Spleen (tissue), 11 donors: ENCODE measurements around the gene MACROH2A1. TPM values are rescaled to one million over a fixed set of nuclear protein-coding genes. Genes with fewer than 3 reads are reported as not detected.

ENCODE experiments used
- DNase-seq: peaks from one replicate; pipeline ENCODE4 v3.0.0-alpha.2; 2020
- H3K27ac ChIP-seq, 8 donors: fragments of 200-600 bp; sonication (generic) in 7 of 8; 1 replicate in 4 of 8; 2 replicates in 4 of 8; pipeline versions ENCODE4 v1.5.0 to v1.8.0; 2016 to 2021; ENCODE audit warnings: inconsistent platforms in 4 of 8, mild to moderate bottlenecking in 4 of 8, moderate library complexity in 1 of 8
- H3K27me3 ChIP-seq, 7 donors: fragments of 200-600 bp; sonication (generic) in 6 of 7; replicated peaks in 1 of 7; 1 replicate in 4 of 7; 2 replicates in 3 of 7; pipeline versions ENCODE4 v1.5.0 to v1.8.0; 2016 to 2021; ENCODE audit warnings: inconsistent platforms in 3 of 7, mild to moderate bottlenecking in 1 of 7
- H3K36me3 ChIP-seq, 6 donors: fragments of 200-600 bp; sonication (generic) in 5 of 6; 1 replicate in 4 of 6; 2 replicates in 2 of 6; pipeline versions ENCODE4 v1.5.0 to v1.8.0; 2016 to 2021; ENCODE audit warnings: inconsistent platforms in 2 of 6
- H3K4me1 ChIP-seq, 6 donors: fragments of 200-600 bp; sonication (generic) in 5 of 6; 1 replicate in 3 of 6; 2 replicates in 3 of 6; pipeline versions ENCODE4 v1.5.0 to v1.8.0; 2016 to 2021; ENCODE audit warnings: inconsistent platforms in 3 of 6
- H3K4me3 ChIP-seq, 8 donors: fragments of 200-600 bp; sonication (generic) in 7 of 8; 1 replicate in 4 of 8; 2 replicates in 4 of 8; pipeline versions ENCODE4 v1.5.0 to v1.8.0; 2016 to 2021; ENCODE audit warnings: inconsistent platforms in 4 of 8, mild to moderate bottlenecking in 4 of 8, moderate library complexity in 2 of 8
- H3K9me3 ChIP-seq, 8 donors: fragments of 200-600 bp; sonication (generic) in 7 of 8; 1 replicate in 4 of 8; 2 replicates in 4 of 8; pipeline versions ENCODE4 v1.5.0 to v1.8.0; 2016 to 2021; ENCODE audit warnings: inconsistent platforms in 4 of 8
- POLR2A ChIP-seq, 3 donors: fragments of 450-650 bp; IDR thresholded peaks; one replicate each; pipeline ENCODE4 v1.5.1; 2017; ENCODE audit warnings: antibody characterized with exemption in 3 of 3, mild to moderate bottlenecking in 1 of 3
- POLR2AphosphoS5 ChIP-seq, 3 donors: sonication (generic); formaldehyde crosslinking; IDR thresholded peaks; one replicate each; pipeline ENCODE4 v1.5.1; 2017; ENCODE audit warnings: antibody characterized with exemption in 3 of 3
- WGBS, 5 donors: extraction: QIAGEN DNeasy Blood & Tissue Kit in 3 of 5; methylation state at CpG; one replicate each; pipeline versions ENCODE4 v1.1.5 to v1.1.7; 2013 to 2018; 5-methylcytosine and 5-hydroxymethylcytosine counted together
- intact Hi-C: fragments of 100-400 bp; cut with DNase I; formaldehyde crosslinking; loops from one replicate; pipeline ENCODE4 v1.15.0; 2023; ENCODE audit warnings: low total_unique reads
- polyA plus RNA-seq, 3 donors: library from polyadenylated mRNA; stranded (reverse); fragments of 200-250 nt; gene quantifications; one replicate each; pipeline ENCODE4 v1.2.1, GENCODE V29; 2013
- total RNA-seq, 7 donors: library from RNA; depleted of rRNA in 3 of 7; stranded (reverse); fragments of >200 nt in 3 of 7; fragmentation: NEBNext Ultra II Directional in 4 of 7; extraction: Animal tissue kit (Norgen Biotek cat#: 25700) in 4 of 7; gene quantifications; one replicate each; pipeline versions ENCODE4 v1.1.0 to v1.2.1, GENCODE V29; 2016 to 2021
- TF ChIP-seq, protein P1 (sequence below), 11 experiments: fragments of 200-600 bp in 7 of 11; fragments of 450-650 bp in 4 of 11; sonication (generic) in 4 of 11; IDR thresholded peaks in 8 of 11; conservative IDR thresholded peaks in 3 of 11; 1 replicate in 7 of 11; 2 replicates in 4 of 11; pipeline versions ENCODE4 v1.4.0 to v1.8.0; 2016 to 2021; ENCODE audit warnings: antibody characterized with exemption in 11 of 11, inconsistent platforms in 4 of 11, mild to moderate bottlenecking in 1 of 11
- donor health status: healthy with polysubstance abuse.
- donor health status: DM: no; HTN: no; CAD: no; lungs with moderate emphysema.
- donor health status: DM: no; HTN: no; CAD: no.
- donor health status: Bipolar disorder and iron deficiency.
- donor health status: healthy.
- donor health status: DM: no; HTN: no; CAD: no.
- donor health status: DM: yes; HTN: yes; CAD: no.

Gene MACROH2A1
- total and polyA plus RNA-seq, 10 donors = 88.1 to 288 (median 175) TPM

DNA sequence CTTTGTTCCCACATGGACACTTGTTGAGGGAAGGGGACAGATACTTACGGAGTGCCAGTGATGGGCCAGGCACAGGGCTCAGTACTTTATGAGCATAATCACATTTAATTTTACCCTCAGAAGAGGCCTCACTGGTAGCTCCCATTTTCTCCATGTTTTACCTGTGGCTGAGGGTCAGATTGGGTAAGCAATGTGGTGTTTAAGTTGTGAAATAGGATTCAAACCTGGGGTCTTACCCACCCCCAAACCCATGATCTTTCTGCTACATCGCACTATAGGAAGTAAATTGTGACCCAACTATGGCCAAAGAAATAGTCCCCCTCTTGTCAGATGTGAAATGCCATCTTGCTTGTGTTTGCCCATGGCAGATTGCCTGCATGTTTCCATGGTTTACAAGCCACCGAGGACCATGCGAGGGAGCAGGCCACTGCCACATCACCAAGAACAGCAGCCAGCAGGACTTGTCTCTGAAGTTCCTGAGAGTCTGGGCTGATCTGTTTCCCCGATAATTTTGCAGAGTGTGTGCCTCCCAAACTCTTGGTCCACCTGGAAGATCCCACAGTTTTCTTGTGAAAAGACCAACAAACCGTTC lies 95.4 kb downstream of the MACROH2A1 start:
- TF ChIP-seq POLR2A (IDR thresholded peaks at IDR 0.05) (no peak), POLR2AphosphoS5 (IDR thresholded peaks at IDR 0.05) (no peak)
- TF ChIP-seq, protein P1, sequence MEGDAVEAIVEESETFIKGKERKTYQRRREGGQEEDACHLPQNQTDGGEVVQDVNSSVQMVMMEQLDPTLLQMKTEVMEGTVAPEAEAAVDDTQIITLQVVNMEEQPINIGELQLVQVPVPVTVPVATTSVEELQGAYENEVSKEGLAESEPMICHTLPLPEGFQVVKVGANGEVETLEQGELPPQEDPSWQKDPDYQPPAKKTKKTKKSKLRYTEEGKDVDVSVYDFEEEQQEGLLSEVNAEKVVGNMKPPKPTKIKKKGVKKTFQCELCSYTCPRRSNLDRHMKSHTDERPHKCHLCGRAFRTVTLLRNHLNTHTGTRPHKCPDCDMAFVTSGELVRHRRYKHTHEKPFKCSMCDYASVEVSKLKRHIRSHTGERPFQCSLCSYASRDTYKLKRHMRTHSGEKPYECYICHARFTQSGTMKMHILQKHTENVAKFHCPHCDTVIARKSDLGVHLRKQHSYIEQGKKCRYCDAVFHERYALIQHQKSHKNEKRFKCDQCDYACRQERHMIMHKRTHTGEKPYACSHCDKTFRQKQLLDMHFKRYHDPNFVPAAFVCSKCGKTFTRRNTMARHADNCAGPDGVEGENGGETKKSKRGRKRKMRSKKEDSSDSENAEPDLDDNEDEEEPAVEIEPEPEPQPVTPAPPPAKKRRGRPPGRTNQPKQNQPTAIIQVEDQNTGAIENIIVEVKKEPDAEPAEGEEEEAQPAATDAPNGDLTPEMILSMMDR (IDR thresholded peaks at IDR 0.05 in 8 of 11, conservative IDR thresholded peaks at IDR 0.05 in 3 of 11) = no peak
- H3K9me3 ChIP-seq = no peaks in the 10 kb centered on the region
- H3K36me3 ChIP-seq = no peaks in the 10 kb centered on the region
- H3K4me1 ChIP-seq = no peaks in the 10 kb centered on the region
- no peak overlapping the region for H3K4me3 ChIP-seq
- 74 to 91% (median 85%) methylated on average over 6 of the region's 6 CpGs for WGBS, 5 donors
- H3K27ac ChIP-seq = no peak overlapping the region
- DNase-seq = no peak
- peaks cover 0 to 17% (median 0%) of the 10 kb centered on the region in 7 donors for H3K27me3 ChIP-seq
- intact Hi-C loops = no loop called here

DNA sequence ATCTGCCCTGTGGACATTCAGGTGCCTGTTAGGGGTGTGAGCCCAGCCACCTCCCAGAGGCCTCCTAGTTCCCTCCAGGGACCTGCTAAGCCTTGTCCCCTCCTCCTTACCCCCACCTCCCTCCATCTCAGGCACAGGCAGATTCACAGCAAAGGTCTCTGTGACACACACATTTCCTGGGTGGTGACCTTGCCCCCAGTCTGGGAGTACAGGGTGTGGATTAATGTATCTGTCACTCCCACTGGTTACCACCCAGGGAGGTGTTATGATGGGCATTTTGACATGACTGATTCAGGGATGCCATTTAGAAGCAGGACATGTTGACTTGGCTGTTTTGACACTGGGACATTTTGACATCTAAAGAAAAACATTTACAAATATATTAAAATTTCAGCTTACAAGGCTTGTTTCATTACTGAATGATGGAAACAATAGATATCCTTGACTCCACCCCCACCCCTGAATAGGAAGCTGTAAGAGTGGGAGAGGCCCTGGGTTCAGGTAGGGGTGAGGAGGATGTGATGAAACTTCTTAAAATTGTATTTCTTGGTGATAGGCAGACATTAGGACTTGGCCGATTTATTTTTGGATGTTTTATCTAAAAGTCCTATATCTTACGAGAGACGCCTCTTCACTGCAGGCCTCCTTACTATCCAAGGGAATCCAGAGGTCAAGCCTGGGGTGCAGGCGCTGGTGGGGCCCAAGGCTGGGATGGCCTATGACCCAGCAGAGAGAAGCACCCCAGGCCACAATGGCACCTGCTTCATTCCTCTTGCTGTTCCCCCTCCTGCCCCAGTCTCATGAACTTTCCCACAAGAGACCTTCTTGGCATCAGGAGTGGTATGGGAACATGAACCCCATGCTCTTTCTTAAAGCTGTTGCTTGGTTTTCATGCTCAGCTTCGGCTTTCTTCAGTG lies 101.9 kb downstream of the MACROH2A1 start:
- WGBS, 5 donors = 92 to 99% (median 97%) methylated on average over 5 of the region's 5 CpGs
- Histone ChIP-seq H3K4me3 (no peak overlapping the region), H3K36me3 (no peaks in the 10 kb centered on the region), H3K27me3 (peaks cover 0 to 14% (median 0%) of the 10 kb centered on the region in 7 donors), H3K4me1 (no peaks in the 10 kb centered on the region), H3K9me3 (no peaks in the 10 kb centered on the region), H3K27ac (no peak overlapping the region)
- TF ChIP-seq, protein P1 (IDR thresholded peaks at IDR 0.05 in 8 of 11, conservative IDR thresholded peaks at IDR 0.05 in 3 of 11) = no peak
- TF ChIP-seq POLR2A (IDR thresholded peaks at IDR 0.05) (no peak), POLR2AphosphoS5 (IDR thresholded peaks at IDR 0.05) (no peak)
- intact Hi-C loops = no loop called here
- DNase-seq = no peak

DNA sequence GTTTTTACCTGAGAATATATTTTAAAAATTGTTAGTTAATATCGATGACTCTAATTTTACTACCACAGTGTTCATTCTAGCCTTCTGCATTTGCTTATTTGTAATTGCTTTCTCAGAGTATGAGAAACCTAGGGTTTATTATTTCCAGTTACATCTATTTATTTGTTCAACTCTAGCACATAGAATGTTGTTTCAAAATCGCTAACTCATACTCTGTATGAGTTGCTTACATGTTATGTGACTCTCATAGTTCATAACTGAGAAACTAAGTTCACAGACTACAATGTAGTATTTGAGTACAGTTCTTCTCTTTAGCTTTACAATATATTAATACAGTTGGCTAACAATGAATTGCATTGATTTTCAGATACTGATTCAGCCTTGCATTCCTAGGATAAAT lies 103.2 kb downstream of the MACROH2A1 start:
- peaks cover 0 to 23% (median 0%) of the 10 kb centered on the region in 7 donors for H3K27me3 ChIP-seq
- 91 to 98% (median 95%) methylated on average over 2 of the region's 2 CpGs for WGBS, 5 donors
- intact Hi-C loops = no loop called here
- H3K4me1 ChIP-seq = no peaks in the 10 kb centered on the region
- no peak overlapping the region for H3K4me3 ChIP-seq
- H3K36me3 ChIP-seq = no peaks in the 10 kb centered on the region
- H3K9me3 ChIP-seq = no peaks in the 10 kb centered on the region
- H3K27ac ChIP-seq = no peak overlapping the region
- no peak for DNase-seq
- TF ChIP-seq, protein P1 (IDR thresholded peaks at IDR 0.05 in 8 of 11, conservative IDR thresholded peaks at IDR 0.05 in 3 of 11) = no peak
- no peak for TF ChIP-seq POLR2A (IDR thresholded peaks at IDR 0.05)
- TF ChIP-seq POLR2AphosphoS5 (IDR thresholded peaks at IDR 0.05) = no peak

DNA sequence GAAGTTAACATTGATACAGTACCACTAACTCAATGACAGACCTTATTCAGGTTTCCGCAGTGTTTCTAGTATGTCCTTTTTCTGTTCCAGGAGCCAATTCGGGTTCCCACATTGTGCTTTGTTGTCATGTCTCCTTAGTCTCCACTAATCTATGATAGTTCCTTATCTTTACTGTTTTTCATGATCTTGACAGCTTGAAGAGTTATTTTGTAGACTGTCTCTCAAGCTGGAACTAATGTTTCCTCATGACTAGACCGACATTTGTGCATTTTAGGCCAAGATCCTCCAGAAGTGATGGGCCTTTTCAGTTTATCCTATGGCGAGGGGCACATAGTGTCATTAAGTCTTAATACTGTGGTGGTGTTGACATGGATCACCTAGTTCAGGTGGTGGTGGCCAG lies 104.2 kb downstream of the MACROH2A1 start:
- H3K4me3 ChIP-seq = no peak overlapping the region
- no peak overlapping the region for H3K27ac ChIP-seq
- WGBS, 5 donors = 90 to 96% (median 91%) methylated on average over 4 of the region's 4 CpGs
- intact Hi-C loops = no loop called here
- TF ChIP-seq, protein P1 (IDR thresholded peaks at IDR 0.05 in 8 of 11, conservative IDR thresholded peaks at IDR 0.05 in 3 of 11) = no peak
- TF ChIP-seq POLR2AphosphoS5 (IDR thresholded peaks at IDR 0.05) (no peak), POLR2A (IDR thresholded peaks at IDR 0.05) (no peak)
- H3K27me3 ChIP-seq = peaks cover 0 to 25% (median 0%) of the 10 kb centered on the region in 7 donors
- no peaks in the 10 kb centered on the region for H3K4me1 ChIP-seq
- H3K36me3 ChIP-seq = no peaks in the 10 kb centered on the region
- no peaks in the 10 kb centered on the region for H3K9me3 ChIP-seq
- DNase-seq = no peak
